HepG2 (cell line): ENCODE measurements around the gene DHX16. TPM values are rescaled to one million over a fixed set of nuclear protein-coding genes. Genes with fewer than 3 reads are reported as not detected.
A peak's percentile ranks its signal among the peaks of the same experiment; 100 is the strongest.

Experiments used
- ATF7-NPFF ChIP-seq: sonication (generic); formaldehyde crosslinking; IDR thresholded peaks from 2 replicates; pipeline ENCODE4 v1.8.1; 2023; ENCODE audit warnings: mild to moderate bottlenecking, low read depth, missing genetic modification reagents, moderate library complexity
- ERF ChIP-seq: IDR thresholded peaks from 2 replicates; pipeline ENCODE4 v1.6.1; 2018; ENCODE audit warnings: missing biosample characterization, missing genetic modification reagents
- GLI4 ChIP-seq: sonication (generic); formaldehyde crosslinking; IDR thresholded peaks from 2 replicates; pipeline ENCODE4 v1.5.1; 2020; ENCODE audit warnings: missing genetic modification reagents, mild to moderate bottlenecking, moderate library complexity, borderline replicate concordance
- KMT2A ChIP-seq: sonication (generic); formaldehyde crosslinking; IDR thresholded peaks from 2 replicates; pipeline ENCODE4 v1.4.0; 2020; ENCODE audit warnings: missing genetic modification reagents
- NR2F6 ChIP-seq, 2 experiments: IDR thresholded peaks; 2 replicates each; pipeline ENCODE4 v1.6.1; 2016; ENCODE audit warnings: antibody characterized with exemption in 1 of 2, mild to moderate bottlenecking in 1 of 2
- NR3C1 ChIP-seq: sonication (generic); formaldehyde crosslinking; IDR thresholded peaks from 2 replicates; pipeline ENCODE4 v1.4.0; 2020; ENCODE audit warnings: missing genetic modification reagents
- RAD21 ChIP-seq: fragments of 450-650 bp; formaldehyde crosslinking; IDR thresholded peaks from 2 replicates; pipeline ENCODE4 v1.5.0; 2020; ENCODE audit warnings: mild to moderate bottlenecking
- ZFYVE20 ChIP-seq: sonication (generic); formaldehyde crosslinking; IDR thresholded peaks from 2 replicates; pipeline ENCODE4 v1.8.0; 2023; ENCODE audit warnings: low read depth, mild to moderate bottlenecking, moderate library complexity, missing genetic modification reagents, borderline replicate concordance
- ZNF143 ChIP-seq: sonication (generic); formaldehyde crosslinking; IDR thresholded peaks from 2 replicates; pipeline ENCODE4 v1.4.0; 2020; ENCODE audit warnings: missing genetic modification reagents
- ZNF264 ChIP-seq: sonication (generic); formaldehyde crosslinking; IDR thresholded peaks from 2 replicates; pipeline ENCODE4 v1.4.0; 2020; ENCODE audit warnings: missing genetic modification reagents
- ZNF557 ChIP-seq: sonication (generic); formaldehyde crosslinking; IDR thresholded peaks from 2 replicates; pipeline ENCODE4 v1.4.0; 2020; ENCODE audit warnings: missing genetic modification reagents
- ZNF746 ChIP-seq: sonication (generic); formaldehyde crosslinking; IDR thresholded peaks from 2 replicates; pipeline ENCODE4 v1.8.0; 2022; ENCODE audit warnings: mild to moderate bottlenecking, missing genetic modification reagents
- polyA plus RNA-seq, 8 experiments: library from polyadenylated mRNA; depleted of rRNA in 3 of 8; stranded (reverse) in 7 of 8; unstranded in 1 of 8; fragments of >200 nt; fragmentation: Illumina TruSeq in 4 of 8; extraction: Trizol in 4 of 8; gene quantifications; 2 replicates each; pipeline versions ENCODE4 v1.2.1 to v1.2.3, GENCODE V29; 2011 to 2016; ENCODE audit warnings: low read depth in 4 of 8, missing spikeins in 1 of 8, mixed read lengths in 1 of 8; ENCODE audit not compliant: insufficient read depth in 1 of 8
- total RNA-seq, 5 experiments: library from RNA; depleted of rRNA; stranded (reverse); fragments of >200 nt; fragmentation: Illumina TruSeq; extraction: Trizol; gene quantifications; 2 replicates each; pipeline ENCODE4 v1.2.3, GENCODE V29; 2016; ENCODE audit warnings: low read depth in 1 of 5
- TF ChIP-seq, protein P1 (sequence below): sonication (generic); formaldehyde crosslinking; conservative IDR thresholded peaks from 2 replicates; pipeline ENCODE4 v1.4.0; 2020; ENCODE audit warnings: mild to moderate bottlenecking, missing genetic modification reagents, moderate library complexity
- TF ChIP-seq, protein P2 (sequence below): sonication (generic); formaldehyde crosslinking; IDR thresholded peaks from 2 replicates; pipeline ENCODE4 v1.9.0; 2021; ENCODE audit warnings: missing genetic modification reagents, borderline replicate concordance
- TF ChIP-seq, protein P3 (sequence below): sonication (generic); formaldehyde crosslinking; IDR thresholded peaks from 2 replicates; pipeline ENCODE4 v1.4.0; 2020; ENCODE audit warnings: missing genetic modification reagents; ENCODE audit errors: not compliant biosample characterization
- TF ChIP-seq, protein P4 (sequence below): IDR thresholded peaks from 2 replicates; pipeline ENCODE4 v1.6.1; 2012; ENCODE audit warnings: low read depth, low read length, improper control_type of control experiment
- TF ChIP-seq, protein P5 (sequence below): sonication (generic); formaldehyde crosslinking; IDR thresholded peaks from 2 replicates; pipeline ENCODE4 v1.4.0; 2020; ENCODE audit warnings: missing genetic modification reagents

DHX16 gene
- total and polyA plus RNA-seq, 2 of the 13 experiments (the other 11 are each of a cell fraction or from before 2014, with no cell fraction given) = 57.0 to 58.5 TPM

DNA sequence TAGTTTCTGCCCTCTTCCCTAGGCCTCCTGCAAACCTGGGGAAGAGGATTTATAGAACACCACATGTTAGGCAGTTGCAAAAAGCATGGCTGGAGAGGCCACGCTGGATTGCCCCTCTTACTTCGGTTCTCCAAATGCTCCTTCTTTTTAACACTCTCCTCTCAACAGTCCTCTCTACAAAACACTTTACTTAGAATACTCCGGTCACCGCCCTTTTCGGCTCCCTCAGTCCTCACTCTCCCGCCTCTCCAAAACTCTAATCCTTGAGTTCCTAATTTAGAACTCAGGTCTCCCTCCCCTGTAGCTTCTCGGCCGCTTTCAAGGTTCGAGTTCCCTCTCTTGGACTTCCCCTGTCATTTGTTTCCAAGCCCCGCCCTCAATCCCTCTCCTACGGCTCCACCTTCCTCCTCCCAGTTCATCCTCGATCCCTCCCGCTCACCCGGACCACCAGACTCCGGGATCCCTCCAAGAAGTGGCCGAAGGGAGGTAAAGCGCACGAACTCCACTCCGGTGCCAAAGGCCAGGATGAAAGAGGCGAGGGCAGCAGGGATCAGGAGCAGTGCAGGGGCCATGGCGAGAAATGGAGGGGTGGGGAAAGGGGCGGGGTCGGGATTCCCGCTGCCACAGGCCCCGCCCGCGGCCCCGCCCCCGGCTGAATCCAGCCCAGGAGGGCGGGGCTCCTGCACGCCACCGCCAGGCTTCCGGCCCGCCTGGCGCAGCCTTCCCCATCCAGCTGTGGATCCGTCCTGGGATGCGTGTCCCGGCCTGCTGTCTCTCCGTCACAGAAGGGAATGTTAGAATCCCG, 17.8 kb upstream of the DHX16 start, which contains the start of gene NRM (continued):
- TF ChIP-seq, protein P1, sequence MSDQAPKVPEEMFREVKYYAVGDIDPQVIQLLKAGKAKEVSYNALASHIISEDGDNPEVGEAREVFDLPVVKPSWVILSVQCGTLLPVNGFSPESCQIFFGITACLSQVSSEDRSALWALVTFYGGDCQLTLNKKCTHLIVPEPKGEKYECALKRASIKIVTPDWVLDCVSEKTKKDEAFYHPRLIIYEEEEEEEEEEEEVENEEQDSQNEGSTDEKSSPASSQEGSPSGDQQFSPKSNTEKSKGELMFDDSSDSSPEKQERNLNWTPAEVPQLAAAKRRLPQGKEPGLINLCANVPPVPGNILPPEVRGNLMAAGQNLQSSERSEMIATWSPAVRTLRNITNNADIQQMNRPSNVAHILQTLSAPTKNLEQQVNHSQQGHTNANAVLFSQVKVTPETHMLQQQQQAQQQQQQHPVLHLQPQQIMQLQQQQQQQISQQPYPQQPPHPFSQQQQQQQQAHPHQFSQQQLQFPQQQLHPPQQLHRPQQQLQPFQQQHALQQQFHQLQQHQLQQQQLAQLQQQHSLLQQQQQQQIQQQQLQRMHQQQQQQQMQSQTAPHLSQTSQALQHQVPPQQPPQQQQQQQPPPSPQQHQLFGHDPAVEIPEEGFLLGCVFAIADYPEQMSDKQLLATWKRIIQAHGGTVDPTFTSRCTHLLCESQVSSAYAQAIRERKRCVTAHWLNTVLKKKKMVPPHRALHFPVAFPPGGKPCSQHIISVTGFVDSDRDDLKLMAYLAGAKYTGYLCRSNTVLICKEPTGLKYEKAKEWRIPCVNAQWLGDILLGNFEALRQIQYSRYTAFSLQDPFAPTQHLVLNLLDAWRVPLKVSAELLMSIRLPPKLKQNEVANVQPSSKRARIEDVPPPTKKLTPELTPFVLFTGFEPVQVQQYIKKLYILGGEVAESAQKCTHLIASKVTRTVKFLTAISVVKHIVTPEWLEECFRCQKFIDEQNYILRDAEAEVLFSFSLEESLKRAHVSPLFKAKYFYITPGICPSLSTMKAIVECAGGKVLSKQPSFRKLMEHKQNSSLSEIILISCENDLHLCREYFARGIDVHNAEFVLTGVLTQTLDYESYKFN (CRISPR knock-in tag) = no peak; the same call in none of the 2 replicates
- TF ChIP-seq ZNF143 (CRISPR knock-in tag) (peak; percentile 44; the same call in 1 of the 2 replicates), RAD21 (CRISPR knock-in tag) (no peak), ZNF264 (CRISPR knock-in tag) (0 out of 2 replicates have a peak, but pooled peaks have one; percentile 33), NR2F6 (IDR thresholded peaks at IDR 0.05) (no peak), NR2F6 (CRISPR knock-in tag; IDR thresholded peaks at IDR 0.05) (peak; percentile 48; the same call in 1 of the 2 replicates), ZNF746 (CRISPR knock-in tag) (no peak), ZNF557 (CRISPR knock-in tag) (0 out of 2 replicates have a peak, but pooled peaks have one; percentile 42), ZFYVE20 (no peak), ERF (CRISPR knock-in tag) (peak; percentile 84), NR3C1 (CRISPR knock-in tag) (no peak), KMT2A (CRISPR knock-in tag) (peak; percentile 85), ATF7-NPFF (no peak), GLI4 (CRISPR knock-in tag) (no peak)
- TF ChIP-seq, protein P2, sequence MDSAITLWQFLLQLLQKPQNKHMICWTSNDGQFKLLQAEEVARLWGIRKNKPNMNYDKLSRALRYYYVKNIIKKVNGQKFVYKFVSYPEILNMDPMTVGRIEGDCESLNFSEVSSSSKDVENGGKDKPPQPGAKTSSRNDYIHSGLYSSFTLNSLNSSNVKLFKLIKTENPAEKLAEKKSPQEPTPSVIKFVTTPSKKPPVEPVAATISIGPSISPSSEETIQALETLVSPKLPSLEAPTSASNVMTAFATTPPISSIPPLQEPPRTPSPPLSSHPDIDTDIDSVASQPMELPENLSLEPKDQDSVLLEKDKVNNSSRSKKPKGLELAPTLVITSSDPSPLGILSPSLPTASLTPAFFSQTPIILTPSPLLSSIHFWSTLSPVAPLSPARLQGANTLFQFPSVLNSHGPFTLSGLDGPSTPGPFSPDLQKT = no peak
- TF ChIP-seq, protein P3, sequence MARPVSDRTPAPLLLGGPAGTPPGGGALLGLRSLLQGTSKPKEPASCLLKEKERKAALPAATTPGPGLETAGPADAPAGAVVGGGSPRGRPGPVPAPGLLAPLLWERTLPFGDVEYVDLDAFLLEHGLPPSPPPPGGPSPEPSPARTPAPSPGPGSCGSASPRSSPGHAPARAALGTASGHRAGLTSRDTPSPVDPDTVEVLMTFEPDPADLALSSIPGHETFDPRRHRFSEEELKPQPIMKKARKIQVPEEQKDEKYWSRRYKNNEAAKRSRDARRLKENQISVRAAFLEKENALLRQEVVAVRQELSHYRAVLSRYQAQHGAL (CRISPR knock-in tag) = no peak
- TF ChIP-seq, protein P4, sequence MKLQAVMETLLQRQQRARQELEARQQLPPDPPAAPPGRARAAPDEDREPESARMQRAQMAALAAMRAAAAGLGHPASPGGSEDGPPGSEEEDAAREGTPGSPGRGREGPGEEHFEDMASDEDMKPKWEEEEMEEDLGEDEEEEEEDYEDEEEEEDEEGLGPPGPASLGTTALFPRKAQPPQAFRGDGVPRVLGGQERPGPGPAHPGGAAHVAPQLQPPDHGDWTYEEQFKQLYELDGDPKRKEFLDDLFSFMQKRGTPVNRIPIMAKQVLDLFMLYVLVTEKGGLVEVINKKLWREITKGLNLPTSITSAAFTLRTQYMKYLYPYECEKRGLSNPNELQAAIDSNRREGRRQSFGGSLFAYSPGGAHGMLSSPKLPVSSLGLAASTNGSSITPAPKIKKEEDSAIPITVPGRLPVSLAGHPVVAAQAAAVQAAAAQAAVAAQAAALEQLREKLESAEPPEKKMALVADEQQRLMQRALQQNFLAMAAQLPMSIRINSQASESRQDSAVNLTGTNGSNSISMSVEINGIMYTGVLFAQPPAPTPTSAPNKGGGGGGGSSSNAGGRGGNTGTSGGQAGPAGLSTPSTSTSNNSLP = no peak
- TF ChIP-seq, protein P5, sequence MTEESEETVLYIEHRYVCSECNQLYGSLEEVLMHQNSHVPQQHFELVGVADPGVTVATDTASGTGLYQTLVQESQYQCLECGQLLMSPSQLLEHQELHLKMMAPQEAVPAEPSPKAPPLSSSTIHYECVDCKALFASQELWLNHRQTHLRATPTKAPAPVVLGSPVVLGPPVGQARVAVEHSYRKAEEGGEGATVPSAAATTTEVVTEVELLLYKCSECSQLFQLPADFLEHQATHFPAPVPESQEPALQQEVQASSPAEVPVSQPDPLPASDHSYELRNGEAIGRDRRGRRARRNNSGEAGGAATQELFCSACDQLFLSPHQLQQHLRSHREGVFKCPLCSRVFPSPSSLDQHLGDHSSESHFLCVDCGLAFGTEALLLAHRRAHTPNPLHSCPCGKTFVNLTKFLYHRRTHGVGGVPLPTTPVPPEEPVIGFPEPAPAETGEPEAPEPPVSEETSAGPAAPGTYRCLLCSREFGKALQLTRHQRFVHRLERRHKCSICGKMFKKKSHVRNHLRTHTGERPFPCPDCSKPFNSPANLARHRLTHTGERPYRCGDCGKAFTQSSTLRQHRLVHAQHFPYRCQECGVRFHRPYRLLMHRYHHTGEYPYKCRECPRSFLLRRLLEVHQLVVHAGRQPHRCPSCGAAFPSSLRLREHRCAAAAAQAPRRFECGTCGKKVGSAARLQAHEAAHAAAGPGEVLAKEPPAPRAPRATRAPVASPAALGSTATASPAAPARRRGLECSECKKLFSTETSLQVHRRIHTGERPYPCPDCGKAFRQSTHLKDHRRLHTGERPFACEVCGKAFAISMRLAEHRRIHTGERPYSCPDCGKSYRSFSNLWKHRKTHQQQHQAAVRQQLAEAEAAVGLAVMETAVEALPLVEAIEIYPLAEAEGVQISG (CRISPR knock-in tag) = peak; percentile 89
